T-helper 17 cell (primary cell): ENCODE data around the gene TBL1X. TPM values are rescaled to one million over a fixed set of nuclear protein-coding genes. Genes with fewer than 3 reads are reported as not detected.

ENCODE experiments used
- ATAC-seq: fragments of 150-1000 bp; cut with Tn5 transposase; 2 replicates; pipeline ENCODE4 v1.10.0; 2021; ENCODE audit warnings: mild to moderate bottlenecking, moderate library complexity
- DNase-seq, 3 donors: peaks; one replicate each; pipeline versions ENCODE4 v3.0.0 to v3.0.0-alpha.2; 2020 to 2021
- H3K9me3 ChIP-seq: one replicate; pipeline ENCODE4 v1.7.0; 2013; ENCODE audit warnings: low read length, mild to moderate bottlenecking; ENCODE audit not compliant: control insufficient read depth, poor library complexity, severe bottlenecking
- H3K27ac Mint-ChIP-seq: one replicate; pipeline ENCODE4 v1.8.0; 2022; ENCODE audit warnings: mild to moderate bottlenecking, moderate library complexity, mixed read lengths
- H3K27me3 Mint-ChIP-seq: one replicate; pipeline ENCODE4 v1.8.0; 2022; ENCODE audit warnings: mixed read lengths
- H3K36me3 Mint-ChIP-seq: one replicate; pipeline ENCODE4 v1.8.0; 2022; ENCODE audit warnings: low read depth, mixed read lengths
- H3K4me1 Mint-ChIP-seq: one replicate; pipeline ENCODE4 v1.8.0; 2022; ENCODE audit warnings: mild to moderate bottlenecking, mixed read lengths
- H3K4me3 Mint-ChIP-seq: one replicate; pipeline ENCODE4 v1.8.0; 2022; ENCODE audit warnings: mild to moderate bottlenecking, moderate library complexity, mixed read lengths
- total RNA-seq, 4 donors: library from RNA in 2 of 4; stranded (reverse) in 2 of 4; gene quantifications; one replicate each; pipeline ENCODE4 v1.2.3 and lab custom pipeline; 2022 to 2026

Gene TBL1X
- total RNA-seq, 2 donors from 2014 or later: 15.7 to 20.2 TPM

DNA sequence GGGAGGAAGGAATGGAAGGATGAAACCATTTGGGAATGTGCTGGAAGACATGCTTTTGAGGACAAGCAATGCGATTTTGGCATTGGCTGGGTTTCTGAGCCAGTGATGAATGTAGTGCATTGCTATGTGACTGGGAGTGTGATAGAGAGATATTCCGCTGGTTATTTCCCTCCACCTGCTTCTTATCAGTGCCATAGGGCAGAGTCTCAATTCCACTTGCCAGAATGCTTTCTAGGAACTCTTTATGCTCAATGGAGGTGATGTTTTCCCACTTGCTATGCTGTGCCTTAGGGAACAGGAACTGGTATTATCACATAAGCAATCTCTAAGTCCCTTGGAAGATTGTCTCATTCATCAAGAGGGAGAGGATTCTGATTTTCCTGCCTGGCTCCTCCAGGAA, 28.0 kb downstream of the TBL1X start:
- no peak overlapping the region for H3K27ac Mint-ChIP-seq
- no peaks in the 10 kb centered on the region for H3K27me3 Mint-ChIP-seq
- ATAC-seq (no peak), DNase-seq (no peak)
- no peaks in the 10 kb centered on the region for H3K36me3 Mint-ChIP-seq
- H3K4me3 Mint-ChIP-seq: no peak overlapping the region
- H3K9me3 ChIP-seq: no peaks in the 10 kb centered on the region
- peaks cover 5% of the 10 kb centered on the region for H3K4me1 Mint-ChIP-seq

DNA sequence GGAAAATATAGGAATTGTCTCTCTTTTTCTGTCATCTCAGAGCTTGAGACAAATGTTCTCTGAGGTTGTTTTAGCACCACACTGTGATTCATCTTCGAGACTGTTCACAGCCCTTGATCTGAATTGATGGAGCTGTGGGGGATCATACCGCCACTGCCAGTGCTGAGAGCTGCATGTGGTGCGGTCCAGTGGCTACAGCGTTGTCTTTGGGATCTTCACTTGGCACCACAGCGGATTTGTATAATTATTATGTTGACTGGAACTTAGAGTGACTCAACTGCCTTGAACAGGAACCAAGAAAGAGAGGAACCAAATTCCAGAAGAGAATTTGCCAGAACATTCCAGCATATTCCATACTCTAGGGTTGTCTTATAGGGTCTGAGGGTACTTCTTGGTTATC, 29.1 kb downstream of the TBL1X start:
- peaks cover 4% of the 10 kb centered on the region for H3K4me1 Mint-ChIP-seq

GRCh38 chrX:9494771-9495170, 29.9 kb downstream of the TBL1X start:
- no peak overlapping the region for H3K4me3 Mint-ChIP-seq
- no peaks in the 10 kb centered on the region for H3K27me3 Mint-ChIP-seq
- peaks cover 7% of the 10 kb centered on the region for H3K4me1 Mint-ChIP-seq
- H3K36me3 Mint-ChIP-seq: no peaks in the 10 kb centered on the region
- no peak for DNase-seq
- H3K27ac Mint-ChIP-seq: no peak overlapping the region
- ATAC-seq: no peak
- H3K9me3 ChIP-seq: no peaks in the 10 kb centered on the region

More for the DNA sequence above, 29.1 kb downstream of the TBL1X start:
- Mint-ChIP-seq H3K27ac (no peak overlapping the region), H3K4me3 (no peak overlapping the region), H3K36me3 (no peaks in the 10 kb centered on the region), H3K27me3 (no peaks in the 10 kb centered on the region)
- DNase-seq: no peak
- no peak for ATAC-seq
- H3K9me3 ChIP-seq: no peaks in the 10 kb centered on the region

DNA sequence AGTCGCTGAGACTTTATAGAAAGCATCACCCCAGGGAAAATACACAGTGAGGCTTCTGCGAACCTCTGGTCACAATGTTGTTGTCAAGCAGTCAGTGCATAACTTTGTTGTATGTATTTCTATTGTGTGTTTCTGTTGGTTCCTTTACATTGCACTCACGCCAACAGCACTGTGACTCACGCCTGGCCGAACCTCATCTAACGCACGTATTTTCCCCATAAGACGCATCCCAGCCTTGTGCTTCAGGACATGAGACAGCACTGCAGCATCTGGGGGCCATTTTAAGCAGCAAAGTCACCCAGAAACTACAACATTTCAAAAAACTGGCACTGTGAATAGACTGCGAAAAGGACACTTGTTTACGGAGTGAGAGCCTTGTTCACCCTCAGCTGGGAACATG, 30.6 kb downstream of the TBL1X start:
- Mint-ChIP-seq H3K4me3 (no peak overlapping the region), H3K4me1 (peaks cover 7% of the 10 kb centered on the region), H3K27me3 (no peaks in the 10 kb centered on the region), H3K27ac (no peak overlapping the region), H3K36me3 (no peaks in the 10 kb centered on the region)
- ATAC-seq: no peak
- no peak for DNase-seq
- H3K9me3 ChIP-seq: no peaks in the 10 kb centered on the region

- H3K4me1 Mint-ChIP-seq: peaks cover 13% of the 10 kb centered on the region
- H3K4me3 Mint-ChIP-seq: no peak overlapping the region
- H3K9me3 ChIP-seq: no peaks in the 10 kb centered on the region
- no peak overlapping the region for H3K27ac Mint-ChIP-seq
- no peak for DNase-seq
- peaks cover 5% of the 10 kb centered on the region for H3K36me3 Mint-ChIP-seq
- H3K27me3 Mint-ChIP-seq: no peaks in the 10 kb centered on the region
- no peak for ATAC-seq
These were observed 33.4 kb downstream of the TBL1X start for GRCh38 chrX:9498236-9498635.

DNA sequence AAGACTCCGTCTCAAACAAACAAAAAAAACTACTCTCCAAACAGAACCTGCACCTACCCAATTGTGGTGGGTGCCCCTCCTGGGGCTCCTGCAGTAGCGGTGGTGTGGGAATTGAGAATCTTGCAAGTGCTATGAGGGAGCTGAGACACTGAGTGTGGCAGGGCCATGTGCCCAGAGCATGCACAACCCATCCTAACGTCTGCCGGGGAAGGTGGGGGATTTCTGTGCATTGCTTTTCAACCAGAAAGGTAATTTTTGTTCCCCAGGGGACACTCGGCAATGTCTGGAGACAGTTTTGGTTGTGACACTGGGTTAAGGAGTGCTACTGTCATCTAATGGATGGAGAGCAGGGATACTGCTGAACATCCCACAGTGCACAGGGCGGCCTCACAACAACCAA, 35.7 kb downstream of the TBL1X start:
- no peak overlapping the region for H3K27ac Mint-ChIP-seq
- no peak for DNase-seq

GRCh38 chrX:9501362-9501761, 36.5 kb downstream of the TBL1X start:
- Mint-ChIP-seq H3K4me1 (peaks cover 12% of the 10 kb centered on the region), H3K36me3 (peaks cover 6% of the 10 kb centered on the region), H3K27ac (no peak overlapping the region), H3K27me3 (no peaks in the 10 kb centered on the region), H3K4me3 (no peak overlapping the region)
- no peak for DNase-seq
- no peak for ATAC-seq
- no peaks in the 10 kb centered on the region for H3K9me3 ChIP-seq

More for the DNA sequence above, 35.7 kb downstream of the TBL1X start:
- H3K9me3 ChIP-seq: no peaks in the 10 kb centered on the region
- Mint-ChIP-seq H3K4me3 (no peak overlapping the region), H3K36me3 (peaks cover 6% of the 10 kb centered on the region), H3K4me1 (peaks cover 15% of the 10 kb centered on the region), H3K27me3 (no peaks in the 10 kb centered on the region)
- ATAC-seq: no peak

DNA sequence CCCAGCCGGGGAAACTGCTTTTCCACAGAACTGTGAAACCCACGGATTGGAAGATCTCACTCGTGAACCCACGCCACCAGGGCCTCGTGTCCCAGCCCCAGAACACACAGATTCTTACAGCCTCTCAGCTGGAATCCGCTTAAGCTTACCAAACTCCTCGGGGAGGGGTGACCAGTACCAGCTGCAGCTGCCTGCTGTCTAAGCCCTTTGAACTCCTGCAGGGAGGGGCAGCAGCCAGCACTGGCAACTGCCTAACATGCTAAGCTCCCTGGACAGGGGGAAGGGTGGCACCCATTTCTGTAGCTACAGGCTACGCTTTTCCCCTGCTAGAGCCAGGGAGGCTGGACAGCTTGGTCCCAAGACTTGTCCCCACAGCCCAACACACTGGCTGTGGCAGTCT, 38.4 kb downstream of the TBL1X start:
- DNase-seq (no peak), ATAC-seq (no peak)
- H3K9me3 ChIP-seq: no peaks in the 10 kb centered on the region
- no peak overlapping the region for H3K4me3 Mint-ChIP-seq
- H3K36me3 Mint-ChIP-seq: peaks cover 6% of the 10 kb centered on the region
- H3K27me3 Mint-ChIP-seq: no peaks in the 10 kb centered on the region
- no peak overlapping the region for H3K27ac Mint-ChIP-seq
- peaks cover 12% of the 10 kb centered on the region for H3K4me1 Mint-ChIP-seq

GRCh38 chrX:9510366-9510765, 45.5 kb downstream of the TBL1X start:
- Mint-ChIP-seq H3K27ac (no peak overlapping the region), H3K36me3 (peaks cover 2% of the 10 kb centered on the region), H3K4me3 (no peak overlapping the region), H3K4me1 (peaks cover 8% of the 10 kb centered on the region), H3K27me3 (no peaks in the 10 kb centered on the region)
- no peaks in the 10 kb centered on the region for H3K9me3 ChIP-seq
- DNase-seq: no peak
- ATAC-seq: no peak

GRCh38 chrX:9510980-9511379, 46.1 kb downstream of the TBL1X start:
- H3K4me1 Mint-ChIP-seq: peaks cover 11% of the 10 kb centered on the region
- no peak overlapping the region for H3K27ac Mint-ChIP-seq
- DNase-seq (no peak), ATAC-seq (no peak)
- H3K27me3 Mint-ChIP-seq: no peaks in the 10 kb centered on the region
- H3K4me3 Mint-ChIP-seq: no peak overlapping the region
- peaks cover 2% of the 10 kb centered on the region for H3K36me3 Mint-ChIP-seq
- H3K9me3 ChIP-seq: no peaks in the 10 kb centered on the region

GRCh38 chrX:9515489-9515888, 50.6 kb downstream of the TBL1X start:
- H3K4me1 Mint-ChIP-seq: peaks cover 14% of the 10 kb centered on the region

DNA sequence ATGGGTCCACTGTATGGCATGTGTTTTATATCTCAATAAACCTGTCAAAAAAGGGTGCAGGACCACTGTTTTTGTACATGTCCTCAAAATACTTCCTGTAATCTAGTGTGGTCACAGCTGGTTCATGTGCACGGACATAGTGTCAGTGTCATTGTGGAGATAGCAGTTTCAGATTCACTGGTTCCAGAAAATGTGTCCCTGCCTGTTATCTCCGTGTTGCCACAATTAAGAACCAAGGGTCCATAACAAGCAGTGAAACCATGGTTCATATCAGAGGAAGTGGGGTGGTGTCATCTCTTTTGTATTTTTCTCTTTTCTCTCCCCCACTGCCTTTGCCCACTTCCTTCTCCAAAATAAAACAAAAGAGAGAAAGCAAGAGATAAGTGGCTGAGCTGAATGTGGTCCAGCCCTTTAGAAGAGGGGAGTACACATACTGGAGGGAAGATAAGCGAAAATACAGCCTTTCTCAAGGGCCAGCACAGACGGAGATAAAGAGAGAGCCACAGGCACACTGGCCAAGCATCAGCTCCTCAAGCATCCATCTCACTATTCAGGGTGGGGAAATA, 51.2 kb downstream of the TBL1X start:
- peaks cover 16% of the 10 kb centered on the region for H3K4me1 Mint-ChIP-seq
- H3K9me3 ChIP-seq: no peaks in the 10 kb centered on the region
- peak overlapping the region; percentile 28 for H3K4me3 Mint-ChIP-seq
- H3K27ac Mint-ChIP-seq: no peak overlapping the region
- ATAC-seq (no peak), DNase-seq (no peak)
- H3K36me3 Mint-ChIP-seq: no peaks in the 10 kb centered on the region
- no peaks in the 10 kb centered on the region for H3K27me3 Mint-ChIP-seq

More at GRCh38 chrX:9515489-9515888, 50.6 kb downstream of the TBL1X start:
- Mint-ChIP-seq H3K4me3 (peak overlapping the region; percentile 28), H3K27me3 (no peaks in the 10 kb centered on the region), H3K36me3 (no peaks in the 10 kb centered on the region), H3K27ac (no peak overlapping the region)
- DNase-seq (no peak), ATAC-seq (no peak)
- no peaks in the 10 kb centered on the region for H3K9me3 ChIP-seq

DNA sequence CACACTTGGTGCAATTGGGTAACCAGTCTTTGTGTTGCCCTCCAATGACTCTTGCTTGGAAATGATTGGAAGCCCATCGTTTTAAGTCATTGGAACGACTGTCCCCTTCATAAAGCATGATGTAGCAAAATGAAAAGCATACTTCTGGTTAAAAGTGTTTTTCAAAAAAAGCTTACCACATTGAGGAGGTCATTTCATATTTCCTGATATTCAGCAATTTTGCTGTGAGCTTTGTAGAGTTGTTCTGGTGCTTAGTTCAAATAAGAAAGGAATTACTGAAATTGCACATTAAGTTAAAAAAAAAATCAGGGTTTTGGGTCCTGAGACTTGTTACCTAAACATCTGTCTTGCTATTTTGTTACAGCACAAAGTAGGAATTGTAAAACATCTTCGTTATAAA, 51.8 kb downstream of the TBL1X start:
- H3K27me3 Mint-ChIP-seq: no peaks in the 10 kb centered on the region
- peaks cover 16% of the 10 kb centered on the region for H3K4me1 Mint-ChIP-seq
- peak overlapping the region; percentile 15 for H3K4me3 Mint-ChIP-seq
- DNase-seq (no peak), ATAC-seq (no peak)
- H3K9me3 ChIP-seq: no peaks in the 10 kb centered on the region
- H3K36me3 Mint-ChIP-seq: no peaks in the 10 kb centered on the region
- no peak overlapping the region for H3K27ac Mint-ChIP-seq

GRCh38 chrX:9518051-9518450, 53.2 kb downstream of the TBL1X start:
- Mint-ChIP-seq H3K36me3 (no peaks in the 10 kb centered on the region), H3K4me1 (peaks cover 16% of the 10 kb centered on the region), H3K4me3 (no peak overlapping the region), H3K27me3 (no peaks in the 10 kb centered on the region), H3K27ac (no peak overlapping the region)
- DNase-seq (no peak), ATAC-seq (no peak)
- H3K9me3 ChIP-seq: no peaks in the 10 kb centered on the region
